Measurements from ENCODE around the gene GSTCD.
"Not testable (repeated sequence)": the region's sequence is repeated elsewhere in the genome, so short reads cannot be mapped to it uniquely, and the experiment has no call there.

Gene GSTCD

GRCh38 chr4:105715692-105716278 is 7.2 kb downstream of the GSTCD start:
- no peak for DNase-seq

GRCh38 chr4:105719204-105719603 is 10.6 kb downstream of the GSTCD start:
- DNase-seq: no peak

GRCh38 chr4:105725623-105726022 is 17.0 kb downstream of the GSTCD start:
- DNase-seq: no peak

GRCh38 chr4:105729895-105730294 is 21.3 kb downstream of the GSTCD start:
- DNase-seq: not testable (repeated sequence)

GRCh38 chr4:105735217-105735616 is 26.6 kb downstream of the GSTCD start:
- not testable (repeated sequence) for DNase-seq

- no peak for DNase-seq
Measured at GRCh38 chr4:105741548-105741947, 33.0 kb downstream of the GSTCD start.

GRCh38 chr4:105748222-105748621 is 39.6 kb downstream of the GSTCD start:
- DNase-seq: no peak

- DNase-seq: no peak
Measured at GRCh38 chr4:105751718-105752299, 43.2 kb downstream of the GSTCD start.

- DNase-seq: no peak
Measured at GRCh38 chr4:105753361-105753760, 44.8 kb downstream of the GSTCD start.

- no peak for DNase-seq
Measured at GRCh38 chr4:105755375-105755774, 46.8 kb downstream of the GSTCD start.

GRCh38 chr4:105758958-105759357 is 50.4 kb downstream of the GSTCD start:
- DNase-seq: no peak

GRCh38 chr4:105765690-105766407 is 57.3 kb downstream of the GSTCD start:
- DNase-seq: no peak

GRCh38 chr4:105767579-105767978 is 59.0 kb downstream of the GSTCD start:
- DNase-seq: no peak

- not testable (repeated sequence) for DNase-seq
Measured at GRCh38 chr4:105770524-105770923, 61.9 kb downstream of the GSTCD start.

- DNase-seq: not testable (repeated sequence)
Measured at GRCh38 chr4:105772065-105772464, 63.5 kb downstream of the GSTCD start.

- DNase-seq: not testable (repeated sequence)
Measured at GRCh38 chr4:105775760-105776415, 67.3 kb downstream of the GSTCD start.

- DNase-seq: no peak
Measured at GRCh38 chr4:105780176-105780575, 71.6 kb downstream of the GSTCD start.

- DNase-seq: no peak
Measured at GRCh38 chr4:105784761-105785160, 76.2 kb downstream of the GSTCD start.

- no peak for DNase-seq
Measured at GRCh38 chr4:105785792-105786191, 77.2 kb downstream of the GSTCD start.

- DNase-seq: no peak
Measured at GRCh38 chr4:105786748-105787147, 78.2 kb downstream of the GSTCD start.

- no peak for DNase-seq
Measured at GRCh38 chr4:105797225-105797624, 88.6 kb downstream of the GSTCD start.

GRCh38 chr4:105805501-105806120 is 97.0 kb downstream of the GSTCD start:
- no peak for DNase-seq

- DNase-seq: no peak
Measured at GRCh38 chr4:105807496-105807895, 98.9 kb downstream of the GSTCD start.

Measured in stimulated activated naive CD4-positive, alpha-beta T cell treated with Interleukin-2 at 50 U/mL for 16 hours (primary cell).